HCT116 (cell line): ENCODE results near the gene MAPK10. TPM values are rescaled to one million over a fixed set of nuclear protein-coding genes. Genes with fewer than 3 reads are reported as not detected.

ENCODE experiments used
- ATAC-seq: fragments of 200-7000 bp; cut with Tn5 transposase; 2 replicates; pipeline ENCODE4 v1.9.1; 2020; ENCODE audit warnings: mild to moderate bottlenecking, moderate library complexity
- BruUV-seq: library from RNA; stranded (reverse); fragments of 400-500 nt; replicated peaks from 2 replicates; lab custom pipeline; 2021; lab: Mats Ljungman, UMichigan
- CTCF ChIA-PET: fragments of 300-600 bp; sonication (Branson Sonifier 250); formaldehyde crosslinking; loops from one replicate; lab custom pipeline; 2021; ENCODE audit warnings: antibody characterized with exemption; lab: Charles Lee
- POLR2A ChIA-PET: fragments of 300-600, 350-600 bp; sonication (Branson Sonifier 250); formaldehyde crosslinking; loops from one replicate; lab custom pipeline; 2021; ENCODE audit warnings: antibody characterized with exemption; lab: Charles Lee
- RAD21 ChIA-PET, 2 experiments: fragments of 300-600 bp; sonication (Branson Sonifier 250); formaldehyde crosslinking; loops; one replicate each; lab custom pipeline; 2023; ENCODE audit warnings: low total read pairs in 2 of 2; ENCODE audit not compliant: uncharacterized antibody in 2 of 2, unreplicated experiment in 2 of 2, low non-redundant PET in 1 of 2; lab: Charles Lee
- DNase-seq: peaks from one replicate; pipeline ENCODE4 v3.0.0-alpha.2; 2010; ENCODE audit warnings: low read depth, low spot score
- H2AFZ ChIP-seq: fragments of 200-600 bp; shearing (Covaris generic), sonication (generic); 2 replicates; pipeline ENCODE4 v1.6.1; 2017; ENCODE audit warnings: low read depth, mixed run types, mixed read lengths, antibody characterized with exemption, low read length; ENCODE audit not compliant: poor library complexity, severe bottlenecking
- H3K27ac ChIP-seq: 2 replicates; pipeline ENCODE4 v1.5.1; 2012; ENCODE audit warnings: low read depth, low read length
- H3K27me3 ChIP-seq: fragments of 200-600 bp; sonication (generic); 2 replicates; pipeline ENCODE4 v1.6.1; 2016; ENCODE audit warnings: mixed run types, low read length, mixed read lengths; ENCODE audit not compliant: insufficient read depth
- H3K36me3 ChIP-seq, 2 experiments: fragments of 200-500 bp in 1 of 2; fragments of 200-600 bp in 1 of 2; sonication (Bioruptor generic) in 1 of 2; sonication (generic) in 1 of 2; 2 replicates each; pipeline versions ENCODE4 v1.5.1 to v1.6.1; 2014 to 2016; ENCODE audit warnings: low read length in 2 of 2, inconsistent platforms in 1 of 2, mixed read lengths in 1 of 2, mixed run types in 1 of 2; ENCODE audit not compliant: insufficient read depth in 2 of 2, control insufficient read depth in 1 of 2
- H3K4me1 ChIP-seq, 2 experiments: fragments of 200-600 bp in 1 of 2; sonication (generic) in 1 of 2; 2 replicates each; pipeline versions ENCODE4 v1.5.1 to v1.6.1; 2012 to 2017; ENCODE audit warnings: low read length in 2 of 2, inconsistent platforms in 1 of 2, mild to moderate bottlenecking in 1 of 2, mixed read lengths in 1 of 2, mixed run types in 1 of 2, moderate library complexity in 1 of 2; ENCODE audit not compliant: insufficient read depth in 2 of 2, control insufficient read depth in 1 of 2
- H3K4me2 ChIP-seq: fragments of 200-600 bp; sonication (generic); 2 replicates; pipeline ENCODE4 v1.6.1; 2017; ENCODE audit warnings: mixed run types, low read length, mixed read lengths
- H3K4me3 ChIP-seq, 2 experiments: fragments of 200-600 bp in 1 of 2; sonication (generic) in 1 of 2; replicated peaks in 1 of 2; 2 replicates each; pipeline ENCODE4 v1.5.1; 2011 to 2016; ENCODE audit warnings: low read length in 2 of 2, control low read depth in 1 of 2, low read depth in 1 of 2, mild to moderate bottlenecking in 1 of 2, mixed read lengths in 1 of 2, mixed run types in 1 of 2
- H3K79me2 ChIP-seq: fragments of 200-600 bp; sonication (generic); 2 replicates; pipeline ENCODE4 v1.6.1; 2017; ENCODE audit warnings: mild to moderate bottlenecking, mixed run types, low read length, moderate library complexity, mixed read lengths; ENCODE audit not compliant: insufficient read depth
- H3K9ac ChIP-seq: fragments of 200-600 bp; sonication (generic); 2 replicates; pipeline ENCODE4 v1.6.1; 2016; ENCODE audit warnings: low read length, mixed read lengths
- H3K9me2 ChIP-seq: fragments of 200-600 bp; sonication (generic), shearing (Covaris generic); 2 replicates; pipeline ENCODE4 v1.6.1; 2017; ENCODE audit warnings: mixed run types, mild to moderate bottlenecking, moderate library complexity; ENCODE audit not compliant: insufficient read depth
- H3K9me3 ChIP-seq, 2 experiments: fragments of 200-500 bp in 1 of 2; fragments of 200-600 bp in 1 of 2; sonication (Bioruptor generic) in 1 of 2; sonication (generic) in 1 of 2; 2 replicates each; pipeline ENCODE4 v1.6.1; 2014 to 2017; ENCODE audit warnings: low read length in 2 of 2, mixed read lengths in 2 of 2, inconsistent platforms in 1 of 2, low read depth in 1 of 2, mild to moderate bottlenecking in 1 of 2, mixed run types in 1 of 2, moderate library complexity in 1 of 2; ENCODE audit not compliant: control insufficient read depth in 1 of 2, insufficient read depth in 1 of 2
- H4K20me1 ChIP-seq: fragments of 200-600 bp; sonication (generic), shearing (Covaris generic); 2 replicates; pipeline ENCODE4 v1.6.1; 2017; ENCODE audit warnings: mixed run types, mild to moderate bottlenecking, moderate library complexity; ENCODE audit not compliant: insufficient read depth
- ELF1 ChIP-seq: IDR thresholded peaks from 2 replicates; pipeline ENCODE4 v1.6.1; 2012; ENCODE audit warnings: low read depth, borderline replicate concordance
- REST ChIP-seq: IDR thresholded peaks from 2 replicates; pipeline ENCODE4 v1.6.1; 2012; ENCODE audit warnings: low read depth
- intact Hi-C: fragments of 100-400 bp; cut with micrococcal nuclease; formaldehyde crosslinking; loops from 2 replicates; pipeline ENCODE4 v1.10.0; 2022
- total RNA-seq: library from RNA; stranded (reverse); gene quantifications from one replicate; pipeline ENCODE4 v1.2.1, GENCODE V29; 2021; ENCODE audit not compliant: unreplicated experiment
- TF ChIP-seq, protein P1 (sequence below): IDR thresholded peaks from 2 replicates; pipeline ENCODE4 v1.6.1; 2011; ENCODE audit warnings: mild to moderate bottlenecking, low read length, moderate library complexity; ENCODE audit not compliant: insufficient replicate concordance; ENCODE audit errors: extremely low read depth
- TF ChIP-seq, protein P2 (sequence below), 3 experiments: fragments of 200-600 bp in 1 of 3; sonication (generic) in 1 of 3; IDR thresholded peaks in 2 of 3; conservative IDR thresholded peaks in 1 of 3; 2 replicates each; pipeline ENCODE4 v1.5.1; 2012 to 2017; ENCODE audit warnings: low read depth in 2 of 3, low read length in 2 of 3, antibody characterized with exemption in 1 of 3, borderline replicate concordance in 1 of 3, control low read depth in 1 of 3, mild to moderate bottlenecking in 1 of 3, mixed read lengths in 1 of 3, mixed run types in 1 of 3, moderate library complexity in 1 of 3; ENCODE audit not compliant: insufficient read depth in 1 of 3

The MAPK10 gene
- total RNA-seq, 1 experiment from 2014 or later: 0.52 TPM

DNA sequence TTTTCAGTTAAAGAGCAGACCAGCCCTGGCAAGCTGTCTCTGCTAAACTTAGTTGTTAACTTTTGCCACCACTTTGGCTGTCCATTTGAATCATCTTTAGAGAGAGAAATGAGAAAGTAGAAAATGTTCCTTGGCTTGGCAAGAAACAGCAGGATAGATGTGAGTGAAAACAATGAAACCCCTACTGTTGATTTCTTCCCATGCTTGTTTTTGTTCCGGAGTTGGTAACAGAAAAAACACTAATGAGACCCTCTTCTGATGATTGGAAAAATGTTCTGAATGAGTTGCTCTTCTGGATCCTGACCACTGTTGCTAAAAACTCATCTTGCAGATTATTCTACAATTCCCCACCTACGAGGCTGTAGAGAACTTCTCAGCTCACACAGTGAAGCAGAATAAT is 203.3 kb downstream of the MAPK10 start:
- Histone ChIP-seq H3K4me3 (no peak overlapping the region), H3K36me3 (no peaks in the 10 kb centered on the region), H3K79me2 (no peaks in the 10 kb centered on the region), H3K27ac (no peak overlapping the region), H3K9ac (no peak overlapping the region), H3K9me2 (no peaks in the 10 kb centered on the region), H3K9me3 (no peaks in the 10 kb centered on the region), H3K4me2 (no peak overlapping the region), H2AFZ (no peak overlapping the region), H4K20me1 (no peaks in the 10 kb centered on the region), H3K4me1 (no peaks in the 10 kb centered on the region), H3K27me3 (no peaks in the 10 kb centered on the region)
- TF ChIP-seq ELF1 (no peak), REST (no peak)
- TF ChIP-seq, protein P1, sequence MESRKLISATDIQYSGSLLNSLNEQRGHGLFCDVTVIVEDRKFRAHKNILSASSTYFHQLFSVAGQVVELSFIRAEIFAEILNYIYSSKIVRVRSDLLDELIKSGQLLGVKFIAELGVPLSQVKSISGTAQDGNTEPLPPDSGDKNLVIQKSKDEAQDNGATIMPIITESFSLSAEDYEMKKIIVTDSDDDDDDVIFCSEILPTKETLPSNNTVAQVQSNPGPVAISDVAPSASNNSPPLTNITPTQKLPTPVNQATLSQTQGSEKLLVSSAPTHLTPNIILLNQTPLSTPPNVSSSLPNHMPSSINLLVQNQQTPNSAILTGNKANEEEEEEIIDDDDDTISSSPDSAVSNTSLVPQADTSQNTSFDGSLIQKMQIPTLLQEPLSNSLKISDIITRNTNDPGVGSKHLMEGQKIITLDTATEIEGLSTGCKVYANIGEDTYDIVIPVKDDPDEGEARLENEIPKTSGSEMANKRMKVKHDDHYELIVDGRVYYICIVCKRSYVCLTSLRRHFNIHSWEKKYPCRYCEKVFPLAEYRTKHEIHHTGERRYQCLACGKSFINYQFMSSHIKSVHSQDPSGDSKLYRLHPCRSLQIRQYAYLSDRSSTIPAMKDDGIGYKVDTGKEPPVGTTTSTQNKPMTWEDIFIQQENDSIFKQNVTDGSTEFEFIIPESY: no peak
- TF ChIP-seq, protein P2, sequence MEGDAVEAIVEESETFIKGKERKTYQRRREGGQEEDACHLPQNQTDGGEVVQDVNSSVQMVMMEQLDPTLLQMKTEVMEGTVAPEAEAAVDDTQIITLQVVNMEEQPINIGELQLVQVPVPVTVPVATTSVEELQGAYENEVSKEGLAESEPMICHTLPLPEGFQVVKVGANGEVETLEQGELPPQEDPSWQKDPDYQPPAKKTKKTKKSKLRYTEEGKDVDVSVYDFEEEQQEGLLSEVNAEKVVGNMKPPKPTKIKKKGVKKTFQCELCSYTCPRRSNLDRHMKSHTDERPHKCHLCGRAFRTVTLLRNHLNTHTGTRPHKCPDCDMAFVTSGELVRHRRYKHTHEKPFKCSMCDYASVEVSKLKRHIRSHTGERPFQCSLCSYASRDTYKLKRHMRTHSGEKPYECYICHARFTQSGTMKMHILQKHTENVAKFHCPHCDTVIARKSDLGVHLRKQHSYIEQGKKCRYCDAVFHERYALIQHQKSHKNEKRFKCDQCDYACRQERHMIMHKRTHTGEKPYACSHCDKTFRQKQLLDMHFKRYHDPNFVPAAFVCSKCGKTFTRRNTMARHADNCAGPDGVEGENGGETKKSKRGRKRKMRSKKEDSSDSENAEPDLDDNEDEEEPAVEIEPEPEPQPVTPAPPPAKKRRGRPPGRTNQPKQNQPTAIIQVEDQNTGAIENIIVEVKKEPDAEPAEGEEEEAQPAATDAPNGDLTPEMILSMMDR (IDR thresholded peaks at IDR 0.05 in 2 of 3, conservative IDR thresholded peaks at IDR 0.05 in 1 of 3; ENCODE audit: borderline replicate concordance in 1 of 3, insufficient read depth in 1 of 3, low read depth in 2 of 3, low read length in 2 of 3): no peak
- intact Hi-C loops: no loop called here
- ChIA-PET RAD21 (no interaction called here), POLR2A (no interaction called here), CTCF (no interaction called here)
- no peak for ATAC-seq
- BruUV-seq: no TSS peak
- no peak for DNase-seq
